HepG2 (cell line): ENCODE results near the gene TPBG. TPM values are rescaled to one million over a fixed set of nuclear protein-coding genes. Genes with fewer than 3 reads are reported as not detected.

Experiments
- ATAC-seq: fragments of 200-7000 bp; cut with Tn5 transposase; 3 replicates; pipeline ENCODE4 v1.9.1; 2020; ENCODE audit warnings: mild to moderate bottlenecking, moderate library complexity
- BruUV-seq: library from RNA; stranded (reverse); fragments of 400-500 nt; replicated peaks from 2 replicates; lab custom pipeline; 2021; lab: Mats Ljungman, UMichigan
- CTCF ChIA-PET: fragments of 300-600 bp; formaldehyde crosslinking; extraction: SDS; loops from one replicate; lab custom pipeline; 2021; ENCODE audit warnings: low total read pairs, inconsistent platforms, low intra/inter-chr PET ratio; lab: Yijun Ruan, JAX
- POLR2A ChIA-PET: fragments of 350-600 bp; sonication (Branson Sonifier 250); formaldehyde crosslinking; loops from one replicate; lab custom pipeline; 2020; ENCODE audit warnings: antibody characterized with exemption, inconsistent platforms; lab: Yijun Ruan, JAX
- DNase-seq: peaks from one replicate; pipeline ENCODE4 v3.0.0-alpha.2; 2015; ENCODE audit warnings: low spot score
- FAIRE-seq: peaks from 3 replicates; lab custom pipeline; 2011; peaks lifted over from hg19 to GRCh38; lab: Jason Lieb, UNC
- H2AFZ ChIP-seq: one replicate; pipeline ENCODE4 v1.6.1; 2011; ENCODE audit warnings: low read length, inconsistent platforms
- H3K27ac ChIP-seq: fragments of 300-600 bp; 3 replicates; pipeline ENCODE4 v1.8.0; 2011; ENCODE audit warnings: mixed run types, mild to moderate bottlenecking, mixed read lengths, low read length, inconsistent platforms; ENCODE audit not compliant: insufficient read depth; ENCODE audit errors: extremely low read length
- H3K27me3 ChIP-seq, 2 experiments: fragments of 200-600 bp in 1 of 2; 2 replicates in 1 of 2; 3 replicates in 1 of 2; pipeline versions ENCODE4 v1.6.0 to v1.8.0; 2011; ENCODE audit warnings: low read length in 2 of 2, mild to moderate bottlenecking in 2 of 2, moderate library complexity in 2 of 2, inconsistent platforms in 1 of 2; ENCODE audit not compliant: insufficient read depth in 2 of 2, control insufficient read depth in 1 of 2
- H3K36me3 ChIP-seq, 2 experiments: fragments of 200-600 bp in 1 of 2; replicated peaks in 1 of 2; 2 replicates in 1 of 2; 3 replicates in 1 of 2; pipeline versions ENCODE4 v1.5.1 to v1.8.0; 2011; ENCODE audit warnings: low read length in 2 of 2, inconsistent platforms in 1 of 2; ENCODE audit not compliant: insufficient read depth in 2 of 2, control insufficient read depth in 1 of 2
- H3K4me1 ChIP-seq: 2 replicates; pipeline ENCODE4 v1.5.1; 2012; ENCODE audit warnings: low read length, inconsistent platforms; ENCODE audit not compliant: insufficient read depth
- H3K4me2 ChIP-seq: 2 replicates; pipeline ENCODE4 v1.6.0; 2011; ENCODE audit warnings: low read depth, low read length, inconsistent platforms
- H3K4me3 ChIP-seq, 3 experiments: fragments of 200-600 bp in 1 of 3; sonication (generic), shearing (Covaris generic) in 1 of 3; replicated peaks in 1 of 3; 2 replicates each; pipeline ENCODE4 v1.5.1; 2011 to 2016; ENCODE audit warnings: low read length in 3 of 3, inconsistent platforms in 2 of 3, low read depth in 2 of 3, mild to moderate bottlenecking in 2 of 3, control low read depth in 1 of 3, mixed read lengths in 1 of 3; ENCODE audit not compliant: insufficient read depth in 1 of 3
- H3K79me2 ChIP-seq: one replicate; pipeline ENCODE4 v1.6.1; 2011; ENCODE audit warnings: low read length, inconsistent platforms; ENCODE audit not compliant: insufficient read depth
- H3K9ac ChIP-seq: 2 replicates; pipeline ENCODE4 v1.6.0; 2011; ENCODE audit warnings: mild to moderate bottlenecking, low read depth, low read length, inconsistent platforms; ENCODE audit not compliant: insufficient read depth
- H3K9me3 ChIP-seq: 2 replicates; pipeline ENCODE4 v1.5.1; 2012; ENCODE audit warnings: mild to moderate bottlenecking, low read length
- H4K20me1 ChIP-seq: 2 replicates; pipeline ENCODE4 v1.6.0; 2011; ENCODE audit warnings: inconsistent platforms, mild to moderate bottlenecking, low read length, moderate library complexity; ENCODE audit not compliant: insufficient read depth
- GABPA ChIP-seq, 2 experiments: IDR thresholded peaks; 2 replicates each; pipeline ENCODE4 v1.6.1; 2011 to 2016; ENCODE audit warnings: low read depth in 2 of 2, low read length in 1 of 2, missing biosample characterization in 1 of 2, missing genetic modification characterization in 1 of 2
- NFIC ChIP-seq: IDR thresholded peaks from 2 replicates; pipeline ENCODE4 v1.6.1; 2012; ENCODE audit warnings: mild to moderate bottlenecking, low read length, inconsistent platforms
- SMC3 ChIP-seq: IDR thresholded peaks from 2 replicates; pipeline ENCODE4 v1.6.1; 2011; ENCODE audit warnings: low read length, improper control_type of control experiment
- TBL1XR1 ChIP-seq: fragments of 150-350 bp; IDR thresholded peaks from 2 replicates; pipeline ENCODE4 v1.6.1; 2014; ENCODE audit warnings: borderline replicate concordance, low read length; ENCODE audit not compliant: partially characterized antibody
- TOE1 ChIP-seq: sonication (generic); formaldehyde crosslinking; IDR thresholded peaks from 2 replicates; pipeline ENCODE4 v1.4.0; 2020; ENCODE audit warnings: mild to moderate bottlenecking, missing genetic modification reagents
- ZNF317 ChIP-seq: sonication (generic); formaldehyde crosslinking; IDR thresholded peaks from 2 replicates; pipeline ENCODE4 v1.5.0; 2020; ENCODE audit warnings: mild to moderate bottlenecking, missing genetic modification reagents
- ZNF484 ChIP-seq: sonication (generic); formaldehyde crosslinking; IDR thresholded peaks from 2 replicates; pipeline ENCODE4 v1.5.1; 2020; ENCODE audit warnings: mild to moderate bottlenecking, low read depth, missing genetic modification reagents, borderline replicate concordance
- WGBS: methylation state at CpG from one replicate; pipeline ENCODE4 v1.1.6; 2017; ENCODE audit warnings: low lambda C conversion rate; 5-methylcytosine and 5-hydroxymethylcytosine counted together
- in situ Hi-C: cut with HindIII; loops from 2 replicates; pipeline ENCODE4 v1.10.0; 2017; ENCODE audit warnings: low pct_unique_long_range_greater_than_20kb; ENCODE audit not compliant: extremely low pct_ligation_motif_present
- intact Hi-C: fragments of 100-400 bp; cut with micrococcal nuclease; formaldehyde crosslinking; loops from one replicate; pipeline ENCODE4 v1.10.0; 2022; ENCODE audit not compliant: unreplicated experiment
- polyA plus RNA-seq, 8 experiments: library from polyadenylated mRNA; depleted of rRNA in 3 of 8; stranded (reverse) in 7 of 8; unstranded in 1 of 8; fragments of >200 nt; fragmentation: Illumina TruSeq in 4 of 8; extraction: Trizol in 4 of 8; gene quantifications; 2 replicates each; pipeline versions ENCODE4 v1.2.1 to v1.2.3, GENCODE V29; 2011 to 2016; ENCODE audit warnings: low read depth in 4 of 8, missing spikeins in 1 of 8, mixed read lengths in 1 of 8; ENCODE audit not compliant: insufficient read depth in 1 of 8
- total RNA-seq, 5 experiments: library from RNA; depleted of rRNA; stranded (reverse); fragments of >200 nt; fragmentation: Illumina TruSeq; extraction: Trizol; gene quantifications; 2 replicates each; pipeline ENCODE4 v1.2.3, GENCODE V29; 2016; ENCODE audit warnings: low read depth in 1 of 5
- TF ChIP-seq, protein P1 (sequence below): sonication (generic); formaldehyde crosslinking; IDR thresholded peaks from 2 replicates; pipeline ENCODE4 v1.8.0; 2022; ENCODE audit warnings: low read depth, missing genetic modification reagents
- TF ChIP-seq, protein P2 (sequence below): sonication (generic); formaldehyde crosslinking; conservative IDR thresholded peaks from 2 replicates; pipeline ENCODE4 v1.4.0; 2020; ENCODE audit warnings: missing genetic modification reagents

The TPBG gene
- total and polyA plus RNA-seq, 2 of the 13 experiments (the other 11 are each of a cell fraction or from before 2014, with no cell fraction given) = 0.73 to 0.75 TPM

DNA sequence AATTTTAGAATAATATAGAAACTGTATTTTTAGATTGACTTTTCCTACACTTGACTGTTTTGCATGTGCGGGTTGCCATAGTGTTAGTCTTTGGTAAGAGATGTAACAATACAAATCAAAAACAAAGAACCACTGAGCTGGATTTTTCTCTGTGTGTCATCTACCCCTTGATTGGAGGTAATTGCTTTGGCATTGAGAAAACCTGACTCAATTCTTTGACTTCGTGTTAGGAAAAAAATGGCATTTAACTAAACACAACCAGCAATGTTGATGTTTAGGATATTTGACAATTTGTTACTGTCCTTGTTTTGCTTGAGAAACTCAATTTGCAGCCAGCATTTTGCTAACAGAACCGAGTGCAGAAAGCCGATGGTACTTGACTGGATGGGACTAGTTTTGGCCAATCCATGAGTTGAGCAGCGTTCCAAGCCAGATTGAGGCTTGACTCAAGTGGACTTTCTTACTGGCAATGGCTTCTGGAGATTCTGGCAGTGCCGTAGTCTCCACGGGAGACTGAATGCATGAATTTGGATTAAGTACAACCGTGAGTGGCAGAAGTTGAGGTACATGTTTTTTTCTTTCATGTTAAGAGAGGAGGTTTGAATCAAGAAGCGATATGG lies 17.1 kb downstream of the TPBG start:
- intact Hi-C loops = no loop called here
- DNase-seq = no peak
- Histone ChIP-seq H2AFZ (no peak overlapping the region), H3K4me3 (no peak overlapping the region), H4K20me1 (no peaks in the 10 kb centered on the region), H3K36me3 (no peaks in the 10 kb centered on the region), H3K9ac (no peak overlapping the region), H3K9me3 (no peaks in the 10 kb centered on the region), H3K4me2 (no peak overlapping the region), H3K4me1 (no peaks in the 10 kb centered on the region), H3K79me2 (no peaks in the 10 kb centered on the region), H3K27me3 (no peaks in the 10 kb centered on the region; a peak in 1 of 5 replicates), H3K27ac (no peak overlapping the region)
- CTCF ChIA-PET = no interaction called here
- ATAC-seq = no peak
- BruUV-seq = no TSS peak
- 11% methylated on average over 9 of the region's 9 CpGs for WGBS
- POLR2A ChIA-PET = no interaction called here
- TF ChIP-seq, protein P1, sequence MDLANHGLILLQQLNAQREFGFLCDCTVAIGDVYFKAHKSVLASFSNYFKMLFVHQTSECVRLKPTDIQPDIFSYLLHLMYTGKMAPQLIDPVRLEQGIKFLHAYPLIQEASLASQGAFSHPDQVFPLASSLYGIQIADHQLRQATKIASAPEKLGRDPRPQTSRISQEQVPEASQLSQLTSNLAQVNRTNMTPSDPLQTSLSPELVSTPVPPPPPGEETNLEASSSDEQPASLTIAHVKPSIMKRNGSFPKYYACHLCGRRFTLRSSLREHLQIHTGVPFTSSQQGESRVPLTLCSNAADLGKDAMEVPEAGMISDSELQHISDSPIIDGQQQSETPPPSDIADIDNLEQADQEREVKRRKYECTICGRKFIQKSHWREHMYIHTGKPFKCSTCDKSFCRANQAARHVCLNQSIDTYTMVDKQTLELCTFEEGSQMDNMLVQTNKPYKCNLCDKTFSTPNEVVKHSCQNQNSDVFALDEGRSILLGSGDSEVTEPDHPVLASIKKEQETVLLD (CRISPR knock-in tag) = no peak
- TF ChIP-seq TBL1XR1 (no peak), ZNF484 (CRISPR knock-in tag) (no peak), ZNF317 (CRISPR knock-in tag) (no peak), GABPA (IDR thresholded peaks at IDR 0.05; ENCODE audit: low read depth, low read length) (no peak), GABPA (CRISPR knock-in tag; IDR thresholded peaks at IDR 0.05; ENCODE audit: low read depth) (no peak), SMC3 (no peak), NFIC (no peak), TOE1 (CRISPR knock-in tag) (no peak)
- TF ChIP-seq, protein P2, sequence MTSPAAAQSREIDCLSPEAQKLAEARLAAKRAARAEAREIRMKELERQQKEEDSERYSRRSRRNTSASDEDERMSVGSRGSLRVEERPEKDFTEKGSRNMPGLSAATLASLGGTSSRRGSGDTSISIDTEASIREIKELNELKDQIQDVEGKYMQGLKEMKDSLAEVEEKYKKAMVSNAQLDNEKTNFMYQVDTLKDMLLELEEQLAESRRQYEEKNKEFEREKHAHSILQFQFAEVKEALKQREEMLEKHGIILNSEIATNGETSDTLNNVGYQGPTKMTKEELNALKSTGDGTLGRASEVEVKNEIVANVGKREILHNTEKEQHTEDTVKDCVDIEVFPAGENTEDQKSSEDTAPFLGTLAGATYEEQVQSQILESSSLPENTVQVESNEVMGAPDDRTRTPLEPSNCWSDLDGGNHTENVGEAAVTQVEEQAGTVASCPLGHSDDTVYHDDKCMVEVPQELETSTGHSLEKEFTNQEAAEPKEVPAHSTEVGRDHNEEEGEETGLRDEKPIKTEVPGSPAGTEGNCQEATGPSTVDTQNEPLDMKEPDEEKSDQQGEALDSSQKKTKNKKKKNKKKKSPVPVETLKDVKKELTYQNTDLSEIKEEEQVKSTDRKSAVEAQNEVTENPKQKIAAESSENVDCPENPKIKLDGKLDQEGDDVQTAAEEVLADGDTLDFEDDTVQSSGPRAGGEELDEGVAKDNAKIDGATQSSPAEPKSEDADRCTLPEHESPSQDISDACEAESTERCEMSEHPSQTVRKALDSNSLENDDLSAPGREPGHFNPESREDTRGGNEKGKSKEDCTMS (CRISPR knock-in tag) = no peak
- FAIRE-seq = no peak
- in situ Hi-C loops = no loop called here
